K562 (cell line): ENCODE measurements around the gene CARD8. TPM values are rescaled to one million over a fixed set of nuclear protein-coding genes. Genes with fewer than 3 reads are reported as not detected.

Experiments
- ATF1 ChIP-seq, 2 experiments: fragments of 450-650 bp in 1 of 2; IDR thresholded peaks; 2 replicates each; pipeline ENCODE4 v1.6.1; 2016; ENCODE audit warnings: missing compliant biosample characterization in 1 of 2, missing genetic modification characterization in 1 of 2
- C11orf30 ChIP-seq: fragments of 450-650 bp; IDR thresholded peaks from 2 replicates; pipeline ENCODE4 v1.6.1; 2016; ENCODE audit warnings: low read depth, mild to moderate bottlenecking
- CAMTA2 ChIP-seq: fragments of 250-450 bp; sonication (Bioruptor Pico); conservative IDR thresholded peaks from 2 replicates; pipeline ENCODE4 v1.5.1; 2022
- CHCHD3 ChIP-seq: fragments of 250-450 bp; sonication (Bioruptor Pico); IDR thresholded peaks from 2 replicates; pipeline ENCODE4 v2.1.2; 2022; ENCODE audit warnings: mild to moderate bottlenecking
- DMBX1 ChIP-seq: fragments of 250-450 bp; sonication (Bioruptor Pico); IDR thresholded peaks from 2 replicates; pipeline ENCODE4 v1.8.0; 2022; ENCODE audit warnings: inconsistent platforms, mild to moderate bottlenecking, moderate library complexity, borderline replicate concordance
- FOXK1 ChIP-seq: sonication (generic); formaldehyde crosslinking; IDR thresholded peaks from 2 replicates; pipeline ENCODE4 v1.8.0; 2022; ENCODE audit warnings: missing genetic modification reagents, mild to moderate bottlenecking, borderline replicate concordance
- GATAD2A ChIP-seq: fragments of 450-650 bp; IDR thresholded peaks from 2 replicates; pipeline ENCODE4 v1.6.1; 2017
- GATAD2B ChIP-seq: fragments of 450-650 bp; IDR thresholded peaks from 2 replicates; pipeline ENCODE4 v1.6.1; 2017; ENCODE audit warnings: mild to moderate bottlenecking, borderline replicate concordance
- HEY1 ChIP-seq: fragments of 250-450 bp; sonication (Bioruptor Pico); IDR thresholded peaks from 2 replicates; pipeline ENCODE4 v1.5.0; 2020; ENCODE audit warnings: mild to moderate bottlenecking, moderate library complexity, borderline replicate concordance
- HLTF ChIP-seq: fragments of 450-650 bp; IDR thresholded peaks from 2 replicates; pipeline ENCODE4 v1.6.1; 2016
- IFI16 ChIP-seq: fragments of 250-450 bp; sonication (Bioruptor Pico); IDR thresholded peaks from 2 replicates; pipeline ENCODE4 v2.1.2; 2022; ENCODE audit warnings: mild to moderate bottlenecking, inconsistent platforms
- MAFF ChIP-seq: IDR thresholded peaks from 2 replicates; pipeline ENCODE4 v1.6.1; 2012; ENCODE audit warnings: low read length, improper control_type of control experiment
- POLR2AphosphoS2 ChIP-seq: IDR thresholded peaks from 2 replicates; pipeline ENCODE4 v1.6.1; 2012; ENCODE audit warnings: low read length, improper control_type of control experiment
- RB1 ChIP-seq: fragments of 450-650 bp; IDR thresholded peaks from 2 replicates; pipeline ENCODE4 v1.6.1; 2017; ENCODE audit warnings: low read depth, mild to moderate bottlenecking
- SMAD3 ChIP-seq: fragments of 450-650 bp; formaldehyde crosslinking; conservative IDR thresholded peaks from 2 replicates; pipeline ENCODE4 v1.4.0; 2020; ENCODE audit warnings: mild to moderate bottlenecking
- STAG1 ChIP-seq: sonication (generic); formaldehyde crosslinking; IDR thresholded peaks from 2 replicates; pipeline ENCODE4 v1.5.0; 2020; ENCODE audit warnings: missing genetic modification reagents, borderline replicate concordance
- TAF15 ChIP-seq: fragments of 200-400 bp; formaldehyde crosslinking; IDR thresholded peaks from 2 replicates; pipeline ENCODE4 v1.6.1; 2017; ENCODE audit warnings: mild to moderate bottlenecking, low read depth, low read length, moderate library complexity
- TAF9B ChIP-seq: fragments of 450-650 bp; IDR thresholded peaks from 2 replicates; pipeline ENCODE4 v1.6.1; 2018; ENCODE audit warnings: mild to moderate bottlenecking; ENCODE audit not compliant: partially characterized antibody
- TAL1 ChIP-seq: fragments of 450-650 bp; IDR thresholded peaks from 2 replicates; pipeline ENCODE4 v1.6.1; 2016; ENCODE audit warnings: mild to moderate bottlenecking
- TEAD2 ChIP-seq: fragments of 450-650 bp; IDR thresholded peaks from 2 replicates; pipeline ENCODE4 v1.6.1; 2016; ENCODE audit warnings: missing genetic modification characterization, control low read depth, missing compliant biosample characterization
- ZNF23 ChIP-seq: fragments of 250-450 bp; sonication (Bioruptor Pico); IDR thresholded peaks from 2 replicates; pipeline ENCODE4 v1.4.0; 2020; ENCODE audit warnings: mild to moderate bottlenecking
- ZNF584 ChIP-seq: fragments of 200-800 bp; sonication (Bioruptor generic); IDR thresholded peaks from 2 replicates; pipeline ENCODE4 v1.6.1; 2016; ENCODE audit warnings: low read depth, mild to moderate bottlenecking, missing genetic modification characterization, missing compliant biosample characterization
- polyA plus RNA-seq, 8 experiments: library from polyadenylated mRNA; depleted of rRNA in 4 of 8; stranded (reverse) in 5 of 8; unstranded in 3 of 8; fragments of >200 nt; fragmentation: Nextera tagmentation in 2 of 8; fragmentation: Illumina TruSeq in 1 of 8; extraction: Ambion mirVana in 2 of 8; extraction: Trizol in 1 of 8; gene quantifications; 2 replicates each; pipeline versions ENCODE4 v1.2.1 to v1.2.3, GENCODE V29; 2011 to 2014; ENCODE audit warnings: inconsistent platforms in 1 of 8, missing spikeins in 1 of 8
- total RNA-seq, 7 experiments: library from RNA; depleted of rRNA in 6 of 7; stranded (reverse); fragments of >200 nt in 6 of 7; fragmentation: Illumina TruSeq in 2 of 7; extraction: Trizol in 2 of 7; gene quantifications; 2 replicates each; pipeline versions ENCODE4 v1.2.1 to v1.2.3, GENCODE V29; 2011 to 2021; ENCODE audit warnings: low replicate concordance in 1 of 7
- TF ChIP-seq, protein P1 (sequence below): fragments of 450-650 bp; formaldehyde crosslinking; IDR thresholded peaks from 2 replicates; pipeline ENCODE4 v1.4.0; 2022; ENCODE audit warnings: mild to moderate bottlenecking, moderate library complexity
- TF ChIP-seq, protein P2 (sequence below): fragments of 450-650 bp; IDR thresholded peaks from 2 replicates; pipeline ENCODE4 v1.6.1; 2014; ENCODE audit warnings: low read depth, mild to moderate bottlenecking, moderate library complexity, borderline replicate concordance
- TF ChIP-seq, protein P3 (sequence below): sonication (generic); formaldehyde crosslinking; IDR thresholded peaks from 2 replicates; pipeline ENCODE4 v1.8.1; 2022; ENCODE audit warnings: missing genetic modification reagents
- TF ChIP-seq, protein P4 (sequence below): sonication (generic); formaldehyde crosslinking; IDR thresholded peaks from 2 replicates; pipeline ENCODE4 v1.8.0; 2022; ENCODE audit warnings: missing genetic modification reagents, mild to moderate bottlenecking, moderate library complexity, borderline replicate concordance

CARD8 gene
- total and polyA plus RNA-seq, 9 of the 15 experiments (the other 6 are each of a cell fraction or from before 2014, with no cell fraction given) = 11.5 to 26.4 (median 20.8) TPM

DNA sequence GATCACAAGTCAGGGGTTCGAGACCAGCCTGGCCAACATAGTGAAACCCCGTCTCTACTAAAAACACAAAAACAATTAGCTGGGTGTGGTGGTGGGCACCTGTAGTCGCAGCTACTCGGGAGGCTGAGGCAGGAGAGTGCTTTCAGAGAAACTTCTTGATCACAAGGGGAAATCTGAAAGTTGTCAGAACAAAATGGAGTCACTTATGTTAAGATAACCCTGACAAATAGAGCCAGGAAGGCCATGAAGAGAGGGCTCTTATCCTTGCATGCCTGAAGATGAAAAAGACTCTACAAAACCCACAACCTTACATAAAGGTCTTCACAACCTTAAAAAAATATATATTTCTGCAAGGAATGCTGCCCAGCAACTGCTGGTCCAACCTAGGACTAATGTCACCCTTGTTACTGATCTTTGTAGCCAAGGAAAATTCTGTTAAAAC, 1.2 kb downstream of the CARD8 start (continued):
- TF ChIP-seq, protein P1, sequence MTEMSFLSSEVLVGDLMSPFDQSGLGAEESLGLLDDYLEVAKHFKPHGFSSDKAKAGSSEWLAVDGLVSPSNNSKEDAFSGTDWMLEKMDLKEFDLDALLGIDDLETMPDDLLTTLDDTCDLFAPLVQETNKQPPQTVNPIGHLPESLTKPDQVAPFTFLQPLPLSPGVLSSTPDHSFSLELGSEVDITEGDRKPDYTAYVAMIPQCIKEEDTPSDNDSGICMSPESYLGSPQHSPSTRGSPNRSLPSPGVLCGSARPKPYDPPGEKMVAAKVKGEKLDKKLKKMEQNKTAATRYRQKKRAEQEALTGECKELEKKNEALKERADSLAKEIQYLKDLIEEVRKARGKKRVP = peak; percentile 92
- TF ChIP-seq, protein P2, sequence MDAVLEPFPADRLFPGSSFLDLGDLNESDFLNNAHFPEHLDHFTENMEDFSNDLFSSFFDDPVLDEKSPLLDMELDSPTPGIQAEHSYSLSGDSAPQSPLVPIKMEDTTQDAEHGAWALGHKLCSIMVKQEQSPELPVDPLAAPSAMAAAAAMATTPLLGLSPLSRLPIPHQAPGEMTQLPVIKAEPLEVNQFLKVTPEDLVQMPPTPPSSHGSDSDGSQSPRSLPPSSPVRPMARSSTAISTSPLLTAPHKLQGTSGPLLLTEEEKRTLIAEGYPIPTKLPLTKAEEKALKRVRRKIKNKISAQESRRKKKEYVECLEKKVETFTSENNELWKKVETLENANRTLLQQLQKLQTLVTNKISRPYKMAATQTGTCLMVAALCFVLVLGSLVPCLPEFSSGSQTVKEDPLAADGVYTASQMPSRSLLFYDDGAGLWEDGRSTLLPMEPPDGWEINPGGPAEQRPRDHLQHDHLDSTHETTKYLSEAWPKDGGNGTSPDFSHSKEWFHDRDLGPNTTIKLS = no peak
- TF ChIP-seq STAG1 (CRISPR knock-in tag) (no peak), ATF1 (CRISPR knock-in tag; IDR thresholded peaks at IDR 0.05) (no peak), ATF1 (tag; IDR thresholded peaks at IDR 0.05) (peak; percentile 64; the same call in 1 of the 2 replicates), GATAD2A (peak; percentile 80; the same call in 1 of the 2 replicates), ZNF584 (peak; percentile 90), SMAD3 (CRISPR knock-in tag) (peak; percentile 97), HLTF (no peak), POLR2AphosphoS2 (no peak), TAL1 (no peak), TAF9B (no peak), RB1 (no peak), FOXK1 (CRISPR knock-in tag) (no peak), IFI16 (peak; percentile 88), C11orf30 (no peak), HEY1 (CRISPR knock-in tag) (peak; percentile 59; the same call in 1 of the 2 replicates), ZNF23 (CRISPR knock-in tag) (peak; percentile 82; the same call in 1 of the 2 replicates), GATAD2B (no peak), TEAD2 (tag) (peak; percentile 95), MAFF (peak; percentile 8; the same call in 1 of the 2 replicates), CHCHD3 (CRISPR knock-in tag) (no peak), DMBX1 (peak; percentile 99), TAF15 (no peak), CAMTA2 (CRISPR knock-in tag) (0 out of 2 replicates have a peak, but pooled peaks have one; percentile 51)
- TF ChIP-seq, protein P3, sequence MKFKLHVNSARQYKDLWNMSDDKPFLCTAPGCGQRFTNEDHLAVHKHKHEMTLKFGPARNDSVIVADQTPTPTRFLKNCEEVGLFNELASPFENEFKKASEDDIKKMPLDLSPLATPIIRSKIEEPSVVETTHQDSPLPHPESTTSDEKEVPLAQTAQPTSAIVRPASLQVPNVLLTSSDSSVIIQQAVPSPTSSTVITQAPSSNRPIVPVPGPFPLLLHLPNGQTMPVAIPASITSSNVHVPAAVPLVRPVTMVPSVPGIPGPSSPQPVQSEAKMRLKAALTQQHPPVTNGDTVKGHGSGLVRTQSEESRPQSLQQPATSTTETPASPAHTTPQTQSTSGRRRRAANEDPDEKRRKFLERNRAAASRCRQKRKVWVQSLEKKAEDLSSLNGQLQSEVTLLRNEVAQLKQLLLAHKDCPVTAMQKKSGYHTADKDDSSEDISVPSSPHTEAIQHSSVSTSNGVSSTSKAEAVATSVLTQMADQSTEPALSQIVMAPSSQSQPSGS (CRISPR knock-in tag) = no peak
- TF ChIP-seq, protein P4, sequence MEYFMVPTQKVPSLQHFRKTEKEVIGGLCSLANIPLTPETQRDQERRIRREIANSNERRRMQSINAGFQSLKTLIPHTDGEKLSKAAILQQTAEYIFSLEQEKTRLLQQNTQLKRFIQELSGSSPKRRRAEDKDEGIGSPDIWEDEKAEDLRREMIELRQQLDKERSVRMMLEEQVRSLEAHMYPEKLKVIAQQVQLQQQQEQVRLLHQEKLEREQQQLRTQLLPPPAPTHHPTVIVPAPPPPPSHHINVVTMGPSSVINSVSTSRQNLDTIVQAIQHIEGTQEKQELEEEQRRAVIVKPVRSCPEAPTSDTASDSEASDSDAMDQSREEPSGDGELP (CRISPR knock-in tag) = no peak
